Suprapubic skin (tissue), 4 donors: ENCODE data around the gene CENPM.

Experiments
- CTCF ChIP-seq, 2 donors: fragments of 200-600 bp in 1 of 2; fragments of 450-650 bp in 1 of 2; sonication (generic) in 1 of 2; IDR thresholded peaks; one replicate each; pipeline ENCODE4 v1.5.1; 2016 to 2019; ENCODE audit warnings: antibody characterized with exemption in 2 of 2, mild to moderate bottlenecking in 1 of 2, moderate library complexity in 1 of 2
- EP300 ChIP-seq: sonication (generic); formaldehyde crosslinking; IDR thresholded peaks from one replicate; pipeline ENCODE4 v1.6.1; 2017; ENCODE audit warnings: antibody characterized with exemption
- POLR2A ChIP-seq, 2 donors: fragments of 450-650 bp; IDR thresholded peaks; one replicate each; pipeline ENCODE4 v1.6.1; 2017; ENCODE audit warnings: antibody characterized with exemption in 2 of 2, mild to moderate bottlenecking in 2 of 2, moderate library complexity in 2 of 2
- POLR2AphosphoS5 ChIP-seq, 3 donors: sonication (generic); formaldehyde crosslinking; IDR thresholded peaks; one replicate each; pipeline ENCODE4 v1.6.1; 2017; ENCODE audit warnings: antibody characterized with exemption in 3 of 3

GRCh38 chr22:41982865-41983264, 35.9 kb upstream of the CENPM start:
- no peak for TF ChIP-seq CTCF (IDR thresholded peaks at IDR 0.05)
- TF ChIP-seq POLR2AphosphoS5 (IDR thresholded peaks at IDR 0.05), result no peak
- no peak for TF ChIP-seq POLR2A (IDR thresholded peaks at IDR 0.05)
- TF ChIP-seq EP300, result no peak
